Activated naive CD4-positive, alpha-beta T cell treated with anti-CD3 and anti-CD28 coated beads, Interleukin-2, amount 10 ng/mL, durations not matched to agents 7 days and 5 days (primary cell): Measurements from ENCODE around the gene PLD1.

ENCODE experiments used
- CTCF ChIA-PET: fragments of 350-600 bp; sonication (Branson Sonifier 250); formaldehyde crosslinking; loops from one replicate; lab custom pipeline; 2021; ENCODE audit warnings: antibody characterized with exemption; lab: Charles Lee
- DNase-seq: peaks from one replicate; pipeline ENCODE4 v3.0.0-alpha.2; 2020
- H3K27ac Mint-ChIP-seq: one replicate; pipeline ENCODE4 v1.8.0; 2021; ENCODE audit warnings: mild to moderate bottlenecking, moderate library complexity, mixed read lengths
- H3K27me3 Mint-ChIP-seq: one replicate; pipeline ENCODE4 v1.8.0; 2021; ENCODE audit warnings: mild to moderate bottlenecking, mixed read lengths
- H3K36me3 Mint-ChIP-seq: one replicate; pipeline ENCODE4 v1.8.0; 2021; ENCODE audit warnings: mixed read lengths
- H3K4me1 Mint-ChIP-seq: one replicate; pipeline ENCODE4 v1.8.0; 2021; ENCODE audit warnings: mixed read lengths
- H3K4me3 Mint-ChIP-seq: one replicate; pipeline ENCODE4 v1.8.0; 2021; ENCODE audit warnings: mild to moderate bottlenecking, moderate library complexity, mixed read lengths
- H3K9me3 Mint-ChIP-seq: one replicate; pipeline ENCODE4 v1.8.0; 2021; ENCODE audit warnings: mixed read lengths

The PLD1 gene

GRCh38 chr3:171842864-171843518 is 32.7 kb upstream of the PLD1 start, which contains the start of gene TMEM212:
TMEM212 (plus strand) TSS chr3:171843349; CDS start chr3:171843384, 35 bp downstream.
- no peak for DNase-seq
- peaks cover 3% of the 10 kb centered on the region for H3K36me3 Mint-ChIP-seq
- CTCF ChIA-PET, result no interaction called here
- H3K4me3 Mint-ChIP-seq, result no peak within 1 kb of the TSS
- H3K27ac Mint-ChIP-seq, result no peak within 1 kb of the TSS
- peaks cover 9% of the 10 kb centered on the region for H3K27me3 Mint-ChIP-seq
- H3K4me1 Mint-ChIP-seq, result peaks cover 19% of the 10 kb centered on the region
- H3K9me3 Mint-ChIP-seq, result peaks cover 2% of the 10 kb centered on the region

DNA sequence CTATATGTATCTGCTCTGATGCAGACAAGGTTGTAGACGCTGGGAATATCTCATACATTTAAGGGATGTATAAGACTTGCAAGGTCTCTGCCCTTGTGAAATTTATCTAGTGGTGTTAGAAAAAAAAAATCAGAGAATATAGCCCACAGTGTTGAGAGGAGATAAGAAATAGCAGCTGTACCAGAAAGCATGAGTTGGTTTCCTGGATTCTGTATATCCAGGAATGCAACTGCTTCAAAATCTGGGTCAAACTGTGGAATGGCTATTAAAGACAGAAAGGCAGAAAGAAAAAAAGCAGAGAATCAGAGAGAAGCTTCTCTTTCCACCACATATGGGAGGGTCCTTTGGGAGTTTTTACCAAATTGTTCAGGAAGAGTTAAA is 31.3 kb upstream of the PLD1 start:
- Mint-ChIP-seq H3K27me3 (peaks cover 12% of the 10 kb centered on the region), H3K36me3 (peaks cover 3% of the 10 kb centered on the region), H3K9me3 (peaks cover 2% of the 10 kb centered on the region), H3K27ac (no peak overlapping the region), H3K4me3 (no peak overlapping the region), H3K4me1 (peaks cover 12% of the 10 kb centered on the region)
- CTCF ChIA-PET, result no interaction called here
- DNase-seq, result no peak

DNA sequence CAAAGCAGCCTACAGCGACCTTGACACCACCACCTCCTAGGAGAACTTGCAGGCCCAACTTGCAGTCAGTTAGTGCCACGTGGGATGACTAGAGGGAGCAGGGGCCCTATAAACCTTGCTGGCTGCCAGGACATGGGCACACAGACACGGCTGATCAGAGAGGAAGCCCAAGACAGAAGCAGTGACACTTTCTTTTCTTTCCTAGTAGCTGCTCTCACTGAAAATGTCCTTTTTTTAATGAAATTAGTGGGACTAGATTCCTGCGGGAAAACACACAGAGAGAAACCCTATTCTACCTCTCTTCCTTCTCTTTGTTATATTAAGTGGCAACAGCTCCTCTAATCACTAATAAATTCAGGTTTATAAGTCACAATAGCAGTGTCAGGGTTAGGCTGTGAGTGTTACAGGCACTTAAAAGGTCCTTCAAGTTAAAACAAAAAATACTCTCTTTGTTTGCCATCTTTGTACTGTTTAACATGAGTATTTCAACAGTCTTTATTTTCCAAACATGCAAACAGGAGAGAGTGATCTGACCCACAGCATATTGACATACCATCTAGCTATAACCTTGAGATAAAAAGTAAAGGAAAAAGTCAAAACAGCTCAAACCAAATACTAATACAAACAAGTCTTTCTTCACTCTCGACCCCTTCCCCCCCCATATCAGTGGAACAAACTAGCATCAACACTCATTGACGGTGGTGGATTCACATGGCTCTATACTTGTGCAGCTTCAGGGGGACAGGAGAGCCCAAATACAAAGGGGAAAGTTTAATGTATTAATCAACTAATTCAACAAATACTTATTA is 30.7 kb upstream of the PLD1 start:
- peaks cover 16% of the 10 kb centered on the region for H3K27me3 Mint-ChIP-seq
- no peak overlapping the region for H3K4me3 Mint-ChIP-seq
- peaks cover 2% of the 10 kb centered on the region for H3K9me3 Mint-ChIP-seq
- no peak overlapping the region for H3K27ac Mint-ChIP-seq
- peaks cover 2% of the 10 kb centered on the region for H3K36me3 Mint-ChIP-seq
- peaks cover 6% of the 10 kb centered on the region for H3K4me1 Mint-ChIP-seq
- CTCF ChIA-PET, result interaction anchor here (1.2 kb wide), 1 partner anchor 10 kb away, joined by 4 read pairs; no protein-coding TSS in a partner anchor
- DNase-seq, result no peak

- CTCF ChIA-PET, result interaction anchor here (1.2 kb wide), 1 partner anchor 10 kb away, joined by 4 read pairs; no protein-coding TSS in a partner anchor
- Mint-ChIP-seq H3K36me3 (no peaks in the 10 kb centered on the region), H3K4me3 (no peak overlapping the region), H3K27me3 (peaks cover 16% of the 10 kb centered on the region), H3K9me3 (no peaks in the 10 kb centered on the region), H3K4me1 (peaks cover under 1% of the 10 kb centered on the region), H3K27ac (no peak overlapping the region)
- no peak for DNase-seq
Observed at GRCh38 chr3:171840445-171840810, 30.1 kb upstream of the PLD1 start.

DNA sequence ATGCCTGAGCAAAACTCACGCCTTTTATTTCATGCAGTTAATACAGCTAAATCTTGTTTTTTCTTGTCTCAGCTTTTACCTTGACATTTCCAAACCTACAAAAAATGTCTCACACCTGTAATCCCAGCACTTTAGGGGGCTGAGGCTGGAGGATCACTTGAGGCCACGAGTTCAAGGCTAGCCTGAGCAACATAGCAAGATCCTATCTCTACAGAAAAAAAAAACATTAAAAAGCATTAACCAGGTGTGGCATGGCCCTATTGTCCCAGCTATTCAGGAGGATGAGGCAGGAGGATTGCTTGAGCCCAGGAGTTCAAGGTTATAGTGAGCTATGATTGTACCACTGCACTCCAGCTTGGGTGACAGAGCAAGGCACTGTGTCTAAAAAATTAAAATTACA is 29.0 kb upstream of the PLD1 start:
- DNase-seq, result no peak
- H3K4me3 Mint-ChIP-seq, result no peak overlapping the region
- no peaks in the 10 kb centered on the region for H3K4me1 Mint-ChIP-seq
- no peak overlapping the region for H3K27ac Mint-ChIP-seq
- CTCF ChIA-PET, result interaction anchor here (1.5 kb wide), 1 partner anchor 10 kb away, joined by 4 read pairs; no protein-coding TSS in a partner anchor
- H3K9me3 Mint-ChIP-seq, result no peaks in the 10 kb centered on the region
- peaks cover 16% of the 10 kb centered on the region for H3K27me3 Mint-ChIP-seq
- H3K36me3 Mint-ChIP-seq, result no peaks in the 10 kb centered on the region

GRCh38 chr3:171838218-171838720 is 28.0 kb upstream of the PLD1 start:
- no peaks in the 10 kb centered on the region for H3K9me3 Mint-ChIP-seq
- H3K4me3 Mint-ChIP-seq, result no peak overlapping the region
- no peaks in the 10 kb centered on the region for H3K36me3 Mint-ChIP-seq
- DNase-seq, result no peak
- H3K27me3 Mint-ChIP-seq, result peaks cover 16% of the 10 kb centered on the region
- no peak overlapping the region for H3K27ac Mint-ChIP-seq
- CTCF ChIA-PET, result interaction anchor here (1.5 kb wide), 1 partner anchor 9 kb away, joined by 4 read pairs; no protein-coding TSS in a partner anchor
- H3K4me1 Mint-ChIP-seq, result no peaks in the 10 kb centered on the region

GRCh38 chr3:171837698-171838097 is 27.4 kb upstream of the PLD1 start:
- CTCF ChIA-PET, result interaction anchor here (1.5 kb wide), 1 partner anchor 9 kb away, joined by 4 read pairs; no protein-coding TSS in a partner anchor
- H3K9me3 Mint-ChIP-seq, result no peaks in the 10 kb centered on the region
- no peak overlapping the region for H3K4me3 Mint-ChIP-seq

GRCh38 chr3:171836855-171837254 is 26.6 kb upstream of the PLD1 start:
- H3K27ac Mint-ChIP-seq, result no peak overlapping the region
- no peaks in the 10 kb centered on the region for H3K9me3 Mint-ChIP-seq
- peaks cover 16% of the 10 kb centered on the region for H3K27me3 Mint-ChIP-seq
- H3K4me3 Mint-ChIP-seq, result no peak overlapping the region
- H3K36me3 Mint-ChIP-seq, result no peaks in the 10 kb centered on the region
- CTCF ChIA-PET, result interaction anchor here (1.1 kb wide), 1 partner anchor 496 kb away, joined by 3 read pairs; no protein-coding TSS in a partner anchor
- H3K4me1 Mint-ChIP-seq, result no peaks in the 10 kb centered on the region
- DNase-seq, result no peak

More at GRCh38 chr3:171837698-171838097, 27.4 kb upstream of the PLD1 start:
- no peaks in the 10 kb centered on the region for H3K36me3 Mint-ChIP-seq
- H3K27ac Mint-ChIP-seq, result no peak overlapping the region
- H3K4me1 Mint-ChIP-seq, result no peaks in the 10 kb centered on the region
- DNase-seq, result no peak
- H3K27me3 Mint-ChIP-seq, result peaks cover 16% of the 10 kb centered on the region

DNA sequence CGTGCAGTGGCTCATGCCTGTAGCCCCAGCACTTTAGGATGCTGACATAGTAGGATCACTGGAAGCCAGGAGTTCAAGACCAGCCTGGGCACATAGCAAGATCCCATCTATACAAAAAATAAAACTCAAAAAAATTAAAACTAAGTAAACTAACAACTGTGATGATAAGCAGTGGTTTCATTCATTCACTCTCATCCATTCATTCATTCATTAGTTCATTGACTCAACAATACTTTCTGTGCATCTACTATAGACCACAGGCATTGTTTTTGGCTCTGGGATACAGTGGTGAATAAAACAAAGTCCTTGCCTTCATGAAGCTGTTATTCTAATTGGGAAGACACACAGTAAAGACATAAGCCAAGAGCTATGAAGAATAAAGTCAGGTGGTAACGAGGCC is 25.3 kb upstream of the PLD1 start:
- Mint-ChIP-seq H3K4me1 (no peaks in the 10 kb centered on the region), H3K9me3 (no peaks in the 10 kb centered on the region), H3K27me3 (peaks cover 14% of the 10 kb centered on the region), H3K36me3 (no peaks in the 10 kb centered on the region), H3K27ac (no peak overlapping the region), H3K4me3 (no peak overlapping the region)
- no peak for DNase-seq
- CTCF ChIA-PET, result no interaction called here

DNA sequence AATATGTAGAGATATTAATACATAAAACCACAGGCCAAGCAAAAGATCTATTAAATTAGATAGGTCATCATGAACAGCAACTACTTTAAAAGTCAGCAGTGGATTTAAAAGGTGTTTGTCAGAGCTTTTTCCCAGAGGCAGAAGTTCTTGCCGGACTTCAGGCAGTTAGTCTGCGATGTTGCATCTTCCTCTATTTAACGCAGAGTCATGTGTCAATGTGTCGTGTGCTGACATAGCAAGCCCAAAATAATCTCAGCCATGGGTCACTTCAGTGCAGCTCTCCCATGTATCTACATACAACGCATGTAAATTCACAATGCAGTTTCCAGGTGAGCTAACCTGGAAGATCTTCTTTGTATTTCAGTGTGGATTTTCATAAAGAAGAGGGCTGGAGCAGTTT is 24.8 kb upstream of the PLD1 start:
- no peaks in the 10 kb centered on the region for H3K9me3 Mint-ChIP-seq
- H3K27ac Mint-ChIP-seq, result no peak overlapping the region
- H3K36me3 Mint-ChIP-seq, result no peaks in the 10 kb centered on the region
- H3K4me3 Mint-ChIP-seq, result no peak overlapping the region
- peaks cover 12% of the 10 kb centered on the region for H3K27me3 Mint-ChIP-seq
- H3K4me1 Mint-ChIP-seq, result no peaks in the 10 kb centered on the region
- CTCF ChIA-PET, result interaction anchor here (1.3 to 2.1 kb wide), 2 partner anchors 62 to 191 kb away, joined by 6 to 16 read pairs; no protein-coding TSS in a partner anchor
- no peak for DNase-seq

DNA sequence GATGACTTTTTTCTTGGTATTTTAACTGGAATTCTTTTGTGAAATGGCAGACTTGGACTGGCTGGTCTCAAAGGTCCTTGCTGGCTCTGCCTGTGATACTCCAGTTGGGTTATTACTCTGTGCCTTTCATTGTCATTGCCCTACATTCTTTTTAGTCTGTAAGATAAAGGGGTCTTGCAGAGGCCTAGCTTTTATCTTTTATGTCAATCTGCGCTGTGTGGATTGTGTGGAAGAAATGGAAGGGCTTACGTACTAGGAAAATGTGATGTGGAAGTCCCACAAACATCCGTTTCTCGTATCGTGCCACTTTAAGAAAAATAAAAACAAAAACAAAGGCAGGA is 24.1 kb upstream of the PLD1 start:
- Mint-ChIP-seq H3K4me1 (no peaks in the 10 kb centered on the region), H3K27me3 (peaks cover 17% of the 10 kb centered on the region), H3K36me3 (no peaks in the 10 kb centered on the region), H3K4me3 (no peak overlapping the region), H3K9me3 (no peaks in the 10 kb centered on the region), H3K27ac (no peak overlapping the region)
- CTCF ChIA-PET, result interaction anchor here (0.9 to 2.1 kb wide), 7 partner anchors 48 to 508 kb away, joined by 3 to 16 read pairs (median 5); no protein-coding TSS in a partner anchor
- no peak for DNase-seq

GRCh38 chr3:171833789-171834460 is 23.6 kb upstream of the PLD1 start:
- Mint-ChIP-seq H3K36me3 (no peaks in the 10 kb centered on the region), H3K9me3 (no peaks in the 10 kb centered on the region), H3K4me1 (no peaks in the 10 kb centered on the region), H3K27me3 (peaks cover 17% of the 10 kb centered on the region), H3K4me3 (no peak overlapping the region), H3K27ac (no peak overlapping the region)
- DNase-seq, result no peak
- CTCF ChIA-PET, result interaction anchor here (0.9 to 2.1 kb wide), 7 partner anchors 48 to 508 kb away, joined by 3 to 16 read pairs (median 5); no protein-coding TSS in a partner anchor

GRCh38 chr3:171832989-171833388 is 22.7 kb upstream of the PLD1 start:
- CTCF ChIA-PET, result interaction anchor here (0.6 to 2.1 kb wide), 3 partner anchors 60 to 499 kb away, joined by 3 to 16 read pairs (median 7); no protein-coding TSS in a partner anchor
- no peak overlapping the region for H3K27ac Mint-ChIP-seq
- no peaks in the 10 kb centered on the region for H3K36me3 Mint-ChIP-seq
- H3K9me3 Mint-ChIP-seq, result no peaks in the 10 kb centered on the region
- peaks cover 12% of the 10 kb centered on the region for H3K27me3 Mint-ChIP-seq
- no peak for DNase-seq
- no peak overlapping the region for H3K4me3 Mint-ChIP-seq
- H3K4me1 Mint-ChIP-seq, result no peaks in the 10 kb centered on the region

DNA sequence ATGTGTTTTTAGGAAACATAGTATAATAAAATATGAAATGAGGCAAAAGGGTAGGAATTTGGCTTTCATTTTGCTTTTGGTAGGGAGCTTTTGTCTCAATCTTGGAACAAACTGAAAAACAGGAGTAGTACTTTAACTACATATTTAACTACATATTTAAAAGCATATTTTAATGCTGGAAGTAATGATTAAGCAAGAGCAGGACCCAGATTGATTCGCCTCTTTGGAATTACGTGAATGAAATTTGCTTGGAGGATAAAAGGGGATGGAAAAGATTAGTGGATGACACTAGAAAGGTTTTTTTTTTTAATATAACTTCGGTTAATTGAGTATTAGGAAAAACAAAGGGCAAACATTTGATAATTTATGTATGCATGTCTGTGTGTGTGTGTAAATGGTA is 21.7 kb upstream of the PLD1 start:
- H3K4me1 Mint-ChIP-seq, result no peaks in the 10 kb centered on the region
- no peak overlapping the region for H3K4me3 Mint-ChIP-seq
- no peak overlapping the region for H3K27ac Mint-ChIP-seq
- CTCF ChIA-PET, result interaction anchor here (1.0 kb wide), 1 partner anchor 10 kb away, joined by 3 read pairs; no protein-coding TSS in a partner anchor
- no peaks in the 10 kb centered on the region for H3K9me3 Mint-ChIP-seq
- peaks cover 15% of the 10 kb centered on the region for H3K27me3 Mint-ChIP-seq
- H3K36me3 Mint-ChIP-seq, result no peaks in the 10 kb centered on the region
- no peak for DNase-seq
